OCI-LY1 (cell line): ENCODE data around the gene GRK1.

Experiments
- H2AFZ ChIP-seq: fragments of 200-600 bp; sonication (generic), shearing (Covaris generic); 2 replicates; pipeline ENCODE4 v1.6.0; 2014; ENCODE audit warnings: antibody characterized with exemption, mild to moderate bottlenecking, low read length
- H3F3A ChIP-seq: fragments of 200-600 bp; sonication (generic), shearing (Covaris generic); 2 replicates; pipeline ENCODE4 v1.6.0; 2014; ENCODE audit warnings: mild to moderate bottlenecking, antibody characterized with exemption, low read length, moderate library complexity; ENCODE audit not compliant: insufficient read depth
- H3K27ac ChIP-seq: fragments of 200-600 bp; sonication (generic); 2 replicates; pipeline ENCODE4 v1.5.1; 2014; ENCODE audit warnings: low read length, mixed run types, mild to moderate bottlenecking, low read depth; ENCODE audit not compliant: poor library complexity, severe bottlenecking
- H3K27me3 ChIP-seq: fragments of 200-600 bp; sonication (generic); 2 replicates; pipeline ENCODE4 v1.6.0; 2014; ENCODE audit warnings: antibody characterized with exemption, mild to moderate bottlenecking, low read length, moderate library complexity; ENCODE audit not compliant: insufficient read depth
- H3K36me3 ChIP-seq: fragments of 200-600 bp; sonication (generic); 2 replicates; pipeline ENCODE4 v1.6.1; 2014; ENCODE audit warnings: mild to moderate bottlenecking, antibody characterized with exemption, low read length, moderate library complexity, mixed read lengths; ENCODE audit not compliant: insufficient read depth
- H3K4me1 ChIP-seq: fragments of 200-600 bp; sonication (generic); 2 replicates; pipeline ENCODE4 v1.5.1; 2014; ENCODE audit warnings: mild to moderate bottlenecking, low read length, moderate library complexity; ENCODE audit not compliant: insufficient read depth, severe bottlenecking
- H3K4me2 ChIP-seq: fragments of 200-600 bp; sonication (generic), shearing (Covaris generic); 2 replicates; pipeline ENCODE4 v1.6.1; 2014; ENCODE audit warnings: low read length
- H3K4me3 ChIP-seq: fragments of 200-600 bp; sonication (generic); 2 replicates; pipeline ENCODE4 v1.5.1; 2014; ENCODE audit warnings: low read length, low read depth, mild to moderate bottlenecking, mixed read lengths; ENCODE audit not compliant: poor library complexity, severe bottlenecking
- H3K79me2 ChIP-seq: fragments of 200-600 bp; shearing (Covaris generic); 2 replicates; pipeline ENCODE4 v1.6.1; 2016; ENCODE audit warnings: mixed run types, low read length, mixed read lengths; ENCODE audit not compliant: insufficient read depth
- H3K9ac ChIP-seq: fragments of 200-600 bp; sonication (generic), shearing (Covaris generic); 2 replicates; pipeline ENCODE4 v1.6.1; 2014; ENCODE audit warnings: mild to moderate bottlenecking, low read length, mixed read lengths
- H3K9me2 ChIP-seq: fragments of 200-600 bp; sonication (generic), shearing (Covaris generic); 2 replicates; pipeline ENCODE4 v1.6.1; 2014; ENCODE audit warnings: low read depth, mild to moderate bottlenecking, low read length, mixed read lengths
- H3K9me3 ChIP-seq: fragments of 200-600 bp; shearing (Covaris generic); 2 replicates; pipeline ENCODE4 v1.6.1; 2014; ENCODE audit warnings: low read length, mixed read lengths
- H4K20me1 ChIP-seq: fragments of 200-600 bp; sonication (generic), shearing (Covaris generic); 2 replicates; pipeline ENCODE4 v1.6.0; 2016; ENCODE audit warnings: mild to moderate bottlenecking, low read length; ENCODE audit not compliant: insufficient read depth
- EZH2 ChIP-seq: fragments of 200-600 bp; sonication (generic), shearing (Covaris generic); IDR thresholded peaks from 2 replicates; pipeline ENCODE4 v1.8.0; 2017; ENCODE audit warnings: borderline replicate concordance, mixed run types, mild to moderate bottlenecking, antibody characterized with exemption, low read length, moderate library complexity, mixed read lengths
- TF ChIP-seq, protein P1 (sequence below): fragments of 200-600 bp; sonication (generic), shearing (Covaris generic); IDR thresholded peaks from 2 replicates; pipeline ENCODE4 v1.5.1; 2017; ENCODE audit warnings: mild to moderate bottlenecking, antibody characterized with exemption, low read length, moderate library complexity, mixed read lengths

Gene GRK1

DNA sequence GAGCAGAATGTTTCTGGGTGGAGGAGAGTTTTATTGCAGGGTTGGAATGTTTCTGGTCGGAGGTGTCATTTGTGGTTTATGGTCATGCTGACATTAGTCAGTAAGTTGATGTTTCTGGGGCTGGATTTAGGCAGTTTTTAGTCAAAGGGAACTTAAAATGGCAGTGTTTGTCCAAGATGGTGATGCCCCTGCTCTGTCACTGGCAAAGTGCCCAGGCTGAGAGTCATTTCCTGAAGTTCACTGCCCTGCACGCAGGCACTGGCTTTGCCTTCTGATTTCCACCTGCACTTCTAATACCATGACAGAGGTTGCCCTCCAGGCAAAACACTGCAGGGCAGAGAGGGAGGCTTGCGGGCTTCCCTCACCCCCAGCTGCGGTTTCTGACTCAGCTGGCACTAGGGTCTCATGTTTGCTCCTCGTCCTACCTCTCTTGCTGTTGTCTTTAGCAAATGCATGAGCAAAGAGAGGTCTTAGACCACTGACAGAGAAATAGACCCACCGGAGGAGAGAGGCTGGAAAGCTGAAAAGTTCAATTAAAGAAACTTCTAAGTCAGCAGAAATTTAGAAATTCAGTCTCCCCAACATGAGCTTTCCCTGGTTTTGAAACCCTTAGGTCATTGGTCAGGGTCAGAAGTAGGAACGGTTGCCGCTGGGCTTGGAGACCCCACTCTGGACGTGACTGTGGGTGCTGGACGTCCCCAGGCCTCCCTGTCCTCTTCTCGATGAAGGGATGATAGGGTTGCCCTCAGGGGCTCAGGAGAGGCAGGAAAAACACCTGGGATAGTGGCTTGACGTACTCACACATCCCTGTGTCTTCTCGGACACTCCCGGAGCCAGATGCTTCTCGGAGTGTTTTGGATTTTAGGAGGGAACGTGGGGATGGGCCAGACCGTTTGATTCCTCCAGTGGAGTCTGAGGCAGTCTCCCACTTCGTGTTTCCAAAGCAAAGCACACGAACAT lies 118.3 kb downstream of the GRK1 start:
- TF ChIP-seq, protein P1, sequence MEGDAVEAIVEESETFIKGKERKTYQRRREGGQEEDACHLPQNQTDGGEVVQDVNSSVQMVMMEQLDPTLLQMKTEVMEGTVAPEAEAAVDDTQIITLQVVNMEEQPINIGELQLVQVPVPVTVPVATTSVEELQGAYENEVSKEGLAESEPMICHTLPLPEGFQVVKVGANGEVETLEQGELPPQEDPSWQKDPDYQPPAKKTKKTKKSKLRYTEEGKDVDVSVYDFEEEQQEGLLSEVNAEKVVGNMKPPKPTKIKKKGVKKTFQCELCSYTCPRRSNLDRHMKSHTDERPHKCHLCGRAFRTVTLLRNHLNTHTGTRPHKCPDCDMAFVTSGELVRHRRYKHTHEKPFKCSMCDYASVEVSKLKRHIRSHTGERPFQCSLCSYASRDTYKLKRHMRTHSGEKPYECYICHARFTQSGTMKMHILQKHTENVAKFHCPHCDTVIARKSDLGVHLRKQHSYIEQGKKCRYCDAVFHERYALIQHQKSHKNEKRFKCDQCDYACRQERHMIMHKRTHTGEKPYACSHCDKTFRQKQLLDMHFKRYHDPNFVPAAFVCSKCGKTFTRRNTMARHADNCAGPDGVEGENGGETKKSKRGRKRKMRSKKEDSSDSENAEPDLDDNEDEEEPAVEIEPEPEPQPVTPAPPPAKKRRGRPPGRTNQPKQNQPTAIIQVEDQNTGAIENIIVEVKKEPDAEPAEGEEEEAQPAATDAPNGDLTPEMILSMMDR, result no peak
- no peak for TF ChIP-seq EZH2
- no peaks in the 10 kb centered on the region for H3K36me3 ChIP-seq
- H2AFZ ChIP-seq, result no peak overlapping the region
- H3K9me3 ChIP-seq, result no peaks in the 10 kb centered on the region
- H4K20me1 ChIP-seq, result no peaks in the 10 kb centered on the region
- no peak overlapping the region for H3K4me2 ChIP-seq
- no peaks in the 10 kb centered on the region for H3F3A ChIP-seq
- H3K4me3 ChIP-seq, result no peak overlapping the region
- no peaks in the 10 kb centered on the region for H3K9me2 ChIP-seq
- H3K4me1 ChIP-seq, result no peaks in the 10 kb centered on the region
- peaks cover 15% of the 10 kb centered on the region for H3K27me3 ChIP-seq
- no peaks in the 10 kb centered on the region for H3K79me2 ChIP-seq
- no peak overlapping the region for H3K27ac ChIP-seq
- H3K9ac ChIP-seq, result no peak overlapping the region

DNA sequence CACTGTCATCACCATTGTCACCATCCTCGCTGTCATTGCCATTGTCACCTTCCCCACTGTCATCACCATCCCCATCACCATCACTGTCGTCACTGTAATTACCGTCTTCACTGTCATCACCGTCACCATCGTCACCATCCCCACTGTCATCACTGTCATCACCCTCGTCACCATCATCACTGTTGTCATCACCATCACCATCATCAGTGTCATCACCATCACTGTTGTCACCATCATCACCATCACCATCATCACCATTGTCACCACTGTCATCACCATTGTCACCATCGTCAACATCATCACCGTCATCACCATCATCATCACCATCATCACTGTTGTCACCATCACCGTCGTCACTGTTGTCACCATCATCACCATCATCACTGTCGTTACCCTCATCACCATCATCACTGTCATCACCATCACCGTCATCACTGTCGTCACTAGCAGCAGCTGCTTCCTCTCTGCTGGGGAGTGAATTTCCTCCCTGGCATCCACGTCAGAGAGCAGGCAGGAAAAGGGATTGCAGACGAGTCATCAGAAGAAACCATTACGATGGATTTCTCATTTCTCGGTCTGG lies 119.3 kb downstream of the GRK1 start:
- Histone ChIP-seq H4K20me1 (no peaks in the 10 kb centered on the region), H3K4me1 (no peaks in the 10 kb centered on the region), H3K9ac (no peak overlapping the region), H3F3A (no peaks in the 10 kb centered on the region), H2AFZ (no peak overlapping the region), H3K27me3 (peaks cover 15% of the 10 kb centered on the region), H3K36me3 (no peaks in the 10 kb centered on the region), H3K4me3 (no peak overlapping the region), H3K79me2 (no peaks in the 10 kb centered on the region), H3K9me3 (no peaks in the 10 kb centered on the region), H3K27ac (no peak overlapping the region), H3K9me2 (no peaks in the 10 kb centered on the region), H3K4me2 (no peak overlapping the region)
- TF ChIP-seq, protein P1, result no peak
- no peak for TF ChIP-seq EZH2
